ENCODE data around the gene TSKU. TPM values are rescaled to one million over a fixed set of nuclear protein-coding genes. Genes with fewer than 3 reads are reported as not detected.

TSKU gene
- total and polyA plus RNA-seq, 2 experiments from 2014 or later: 11.7 to 31.1 TPM

- Histone ChIP-seq H3K27me3 (ENCODE audit: insufficient read depth) (no peaks in the 10 kb centered on the region), H2AFZ (no peak overlapping the region), H3K9me2 (ENCODE audit: insufficient read depth) (no peaks in the 10 kb centered on the region), H3K36me3 (ENCODE audit: insufficient read depth) (peaks cover 5% of the 10 kb centered on the region; the same call in 1 of the 2 replicates), H3F3A (replicated peaks; ENCODE audit: low read depth) (no peaks in the 10 kb centered on the region), H3K4me2 (peak overlapping the region; percentile 48; the same call in 1 of the 2 replicates), H4K20me1 (replicated peaks; ENCODE audit: insufficient read depth) (peaks cover 15% of the 10 kb centered on the region; the same call in 1 of the 2 replicates), H3K4me1 (ENCODE audit: insufficient read depth) (peaks cover 14% of the 10 kb centered on the region), H3K4me3 (no peak overlapping the region), H3K79me2 (replicated peaks; ENCODE audit: insufficient read depth) (peaks cover 70% of the 10 kb centered on the region), H3K27ac (ENCODE audit: low read depth) (no peak overlapping the region)
- TF ChIP-seq ETS1 (IDR thresholded peaks at IDR 0.05) (no peak), EZH2 (IDR thresholded peaks at IDR 0.05; ENCODE audit: low read depth, unreplicated experiment) (no peak), ZNF462 (CRISPR knock-in tag; IDR thresholded peaks at IDR 0.05) (no peak), POLR2AphosphoS5 (IDR thresholded peaks at IDR 0.05; ENCODE audit: low read depth) (no peak), STAT1 (IDR thresholded peaks at IDR 0.05; ENCODE audit: unreplicated experiment) (no peak), ZNF331 (CRISPR knock-in tag; IDR thresholded peaks at IDR 0.05; ENCODE audit: low read depth) (no peak), CREB1 (CRISPR knock-in tag; IDR thresholded peaks at IDR 0.05; ENCODE audit: low read depth) (no peak), JUNB (IDR thresholded peaks at IDR 0.05; ENCODE audit: unreplicated experiment) (no peak), EZH2phosphoT487 (IDR thresholded peaks at IDR 0.05; ENCODE audit: unreplicated experiment) (no peak), NANOG (IDR thresholded peaks at IDR 0.05; ENCODE audit: borderline replicate concordance) (no peak)
- TF ChIP-seq, protein P1, sequence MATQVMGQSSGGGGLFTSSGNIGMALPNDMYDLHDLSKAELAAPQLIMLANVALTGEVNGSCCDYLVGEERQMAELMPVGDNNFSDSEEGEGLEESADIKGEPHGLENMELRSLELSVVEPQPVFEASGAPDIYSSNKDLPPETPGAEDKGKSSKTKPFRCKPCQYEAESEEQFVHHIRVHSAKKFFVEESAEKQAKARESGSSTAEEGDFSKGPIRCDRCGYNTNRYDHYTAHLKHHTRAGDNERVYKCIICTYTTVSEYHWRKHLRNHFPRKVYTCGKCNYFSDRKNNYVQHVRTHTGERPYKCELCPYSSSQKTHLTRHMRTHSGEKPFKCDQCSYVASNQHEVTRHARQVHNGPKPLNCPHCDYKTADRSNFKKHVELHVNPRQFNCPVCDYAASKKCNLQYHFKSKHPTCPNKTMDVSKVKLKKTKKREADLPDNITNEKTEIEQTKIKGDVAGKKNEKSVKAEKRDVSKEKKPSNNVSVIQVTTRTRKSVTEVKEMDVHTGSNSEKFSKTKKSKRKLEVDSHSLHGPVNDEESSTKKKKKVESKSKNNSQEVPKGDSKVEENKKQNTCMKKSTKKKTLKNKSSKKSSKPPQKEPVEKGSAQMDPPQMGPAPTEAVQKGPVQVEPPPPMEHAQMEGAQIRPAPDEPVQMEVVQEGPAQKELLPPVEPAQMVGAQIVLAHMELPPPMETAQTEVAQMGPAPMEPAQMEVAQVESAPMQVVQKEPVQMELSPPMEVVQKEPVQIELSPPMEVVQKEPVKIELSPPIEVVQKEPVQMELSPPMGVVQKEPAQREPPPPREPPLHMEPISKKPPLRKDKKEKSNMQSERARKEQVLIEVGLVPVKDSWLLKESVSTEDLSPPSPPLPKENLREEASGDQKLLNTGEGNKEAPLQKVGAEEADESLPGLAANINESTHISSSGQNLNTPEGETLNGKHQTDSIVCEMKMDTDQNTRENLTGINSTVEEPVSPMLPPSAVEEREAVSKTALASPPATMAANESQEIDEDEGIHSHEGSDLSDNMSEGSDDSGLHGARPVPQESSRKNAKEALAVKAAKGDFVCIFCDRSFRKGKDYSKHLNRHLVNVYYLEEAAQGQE (IDR thresholded peaks at IDR 0.05; ENCODE audit: unreplicated experiment): no peak
- TF ChIP-seq, protein P2, sequence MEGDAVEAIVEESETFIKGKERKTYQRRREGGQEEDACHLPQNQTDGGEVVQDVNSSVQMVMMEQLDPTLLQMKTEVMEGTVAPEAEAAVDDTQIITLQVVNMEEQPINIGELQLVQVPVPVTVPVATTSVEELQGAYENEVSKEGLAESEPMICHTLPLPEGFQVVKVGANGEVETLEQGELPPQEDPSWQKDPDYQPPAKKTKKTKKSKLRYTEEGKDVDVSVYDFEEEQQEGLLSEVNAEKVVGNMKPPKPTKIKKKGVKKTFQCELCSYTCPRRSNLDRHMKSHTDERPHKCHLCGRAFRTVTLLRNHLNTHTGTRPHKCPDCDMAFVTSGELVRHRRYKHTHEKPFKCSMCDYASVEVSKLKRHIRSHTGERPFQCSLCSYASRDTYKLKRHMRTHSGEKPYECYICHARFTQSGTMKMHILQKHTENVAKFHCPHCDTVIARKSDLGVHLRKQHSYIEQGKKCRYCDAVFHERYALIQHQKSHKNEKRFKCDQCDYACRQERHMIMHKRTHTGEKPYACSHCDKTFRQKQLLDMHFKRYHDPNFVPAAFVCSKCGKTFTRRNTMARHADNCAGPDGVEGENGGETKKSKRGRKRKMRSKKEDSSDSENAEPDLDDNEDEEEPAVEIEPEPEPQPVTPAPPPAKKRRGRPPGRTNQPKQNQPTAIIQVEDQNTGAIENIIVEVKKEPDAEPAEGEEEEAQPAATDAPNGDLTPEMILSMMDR (conservative IDR thresholded peaks at IDR 0.05; ENCODE audit: low read depth in 2 of 2): no peak
- DNase-seq (ENCODE audit: low spot score): no peak
- Mint-ChIP-seq H3K27ac (no peak overlapping the region), H3K4me3 (no peak overlapping the region), H3K9me3 (peaks cover 31% of the 10 kb centered on the region), H3K36me3 (ENCODE audit: low read depth) (peaks cover 55% of the 10 kb centered on the region), H3K27me3 (ENCODE audit: insufficient read depth, low read depth, poor library complexity) (peaks cover 6% of the 10 kb centered on the region), H3K4me1 (peaks cover 46% of the 10 kb centered on the region)
- no peak for ATAC-seq
Observed at GRCh38 chr11:76792505-76793264, 9.5 kb downstream of the TSKU start.

Measured in GM23338 (cell line).